ENCODE data around the gene HPSE. TPM values are rescaled to one million over a fixed set of nuclear protein-coding genes. Genes with fewer than 3 reads are reported as not detected.

Gene HPSE
- total RNA-seq, 1 donor from 2014 or later = 0.80 TPM

DNA sequence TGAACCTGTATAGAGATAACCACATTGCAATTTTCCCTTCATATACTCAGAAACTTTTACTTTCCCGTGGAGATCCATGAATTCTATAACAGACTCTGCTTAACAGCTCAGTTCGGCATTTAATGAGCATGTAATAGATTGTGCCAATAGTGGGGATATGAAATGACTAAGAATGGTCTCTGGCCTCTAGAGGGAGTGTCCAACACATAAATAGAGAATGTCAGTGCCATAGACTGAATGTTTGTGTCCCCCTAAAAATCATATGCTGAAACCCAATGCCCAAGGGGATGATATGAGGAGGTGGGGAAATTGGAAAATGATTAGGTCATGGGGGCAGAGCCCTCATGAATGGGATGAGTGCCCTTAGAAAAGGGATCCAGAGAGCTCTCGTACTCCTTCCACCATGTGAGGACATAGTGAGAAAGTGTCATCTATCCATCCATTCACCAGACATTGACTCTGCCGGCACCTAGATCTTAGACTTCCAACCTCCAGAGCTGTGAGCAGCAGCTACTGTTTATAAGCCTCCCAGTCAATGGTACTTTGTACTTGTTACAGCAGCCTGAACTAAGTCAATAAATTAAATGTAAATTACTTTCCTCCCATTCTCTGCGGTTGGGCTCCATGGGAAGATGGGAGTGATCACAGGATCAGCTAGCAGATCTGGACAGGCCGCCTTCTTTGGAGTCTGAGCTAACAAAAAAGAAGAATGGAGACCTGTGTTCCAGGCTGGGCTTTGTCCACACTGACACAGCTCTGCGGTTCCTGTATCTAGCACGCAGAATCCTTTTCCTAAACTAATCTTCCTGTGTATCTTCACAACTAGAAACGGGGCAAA, 28.1 kb upstream of the HPSE start:
- no peaks in the 10 kb centered on the region for H3K36me3 Mint-ChIP-seq
- no peaks in the 10 kb centered on the region for H3K9me3 Mint-ChIP-seq
- DNase-seq (ENCODE audit: low spot score in 2 of 2, unreplicated experiment in 2 of 2) = no peak
- no peak for TF ChIP-seq CTCF (IDR thresholded peaks at IDR 0.05; ENCODE audit: unreplicated experiment)
- H3K27me3 Mint-ChIP-seq (ENCODE audit: low read depth) = no peaks in the 10 kb centered on the region
- peak overlapping the region; percentile 81 for H3K27ac Mint-ChIP-seq
- H3K4me3 Mint-ChIP-seq = no peak overlapping the region
- H3K4me1 Mint-ChIP-seq = peaks cover 13% of the 10 kb centered on the region

- H3K4me3 Mint-ChIP-seq = no peak overlapping the region
- DNase-seq (ENCODE audit: low spot score in 2 of 2, unreplicated experiment in 2 of 2) = no peak
- TF ChIP-seq CTCF (IDR thresholded peaks at IDR 0.05; ENCODE audit: unreplicated experiment) = no peak
- H3K27ac Mint-ChIP-seq = no peak overlapping the region
- no peaks in the 10 kb centered on the region for H3K36me3 Mint-ChIP-seq
- no peaks in the 10 kb centered on the region for H3K27me3 Mint-ChIP-seq (ENCODE audit: low read depth)
- peaks cover 24% of the 10 kb centered on the region for H3K4me1 Mint-ChIP-seq
- H3K9me3 Mint-ChIP-seq = no peaks in the 10 kb centered on the region
Measured at GRCh38 chr4:83361416-83362103, 26.9 kb upstream of the HPSE start.

GRCh38 chr4:83360018-83360417, 25.4 kb upstream of the HPSE start:
- DNase-seq (ENCODE audit: low spot score in 2 of 2, unreplicated experiment in 2 of 2) = no peak
- Mint-ChIP-seq H3K27ac (no peak overlapping the region), H3K36me3 (no peaks in the 10 kb centered on the region), H3K4me1 (peaks cover 26% of the 10 kb centered on the region), H3K4me3 (no peak overlapping the region), H3K27me3 (ENCODE audit: low read depth) (no peaks in the 10 kb centered on the region), H3K9me3 (peaks cover 4% of the 10 kb centered on the region)
- no peak for TF ChIP-seq CTCF (IDR thresholded peaks at IDR 0.05; ENCODE audit: unreplicated experiment)

GRCh38 chr4:83358410-83358809, 23.8 kb upstream of the HPSE start:
- Mint-ChIP-seq H3K27ac (peak overlapping the region; percentile 72), H3K27me3 (ENCODE audit: low read depth) (no peaks in the 10 kb centered on the region), H3K4me3 (no peak overlapping the region), H3K4me1 (peaks cover 22% of the 10 kb centered on the region), H3K36me3 (no peaks in the 10 kb centered on the region), H3K9me3 (peaks cover 14% of the 10 kb centered on the region)
- DNase-seq (ENCODE audit: low spot score in 2 of 2, unreplicated experiment in 2 of 2) = no peak
- TF ChIP-seq CTCF (IDR thresholded peaks at IDR 0.05; ENCODE audit: unreplicated experiment) = no peak

DNA sequence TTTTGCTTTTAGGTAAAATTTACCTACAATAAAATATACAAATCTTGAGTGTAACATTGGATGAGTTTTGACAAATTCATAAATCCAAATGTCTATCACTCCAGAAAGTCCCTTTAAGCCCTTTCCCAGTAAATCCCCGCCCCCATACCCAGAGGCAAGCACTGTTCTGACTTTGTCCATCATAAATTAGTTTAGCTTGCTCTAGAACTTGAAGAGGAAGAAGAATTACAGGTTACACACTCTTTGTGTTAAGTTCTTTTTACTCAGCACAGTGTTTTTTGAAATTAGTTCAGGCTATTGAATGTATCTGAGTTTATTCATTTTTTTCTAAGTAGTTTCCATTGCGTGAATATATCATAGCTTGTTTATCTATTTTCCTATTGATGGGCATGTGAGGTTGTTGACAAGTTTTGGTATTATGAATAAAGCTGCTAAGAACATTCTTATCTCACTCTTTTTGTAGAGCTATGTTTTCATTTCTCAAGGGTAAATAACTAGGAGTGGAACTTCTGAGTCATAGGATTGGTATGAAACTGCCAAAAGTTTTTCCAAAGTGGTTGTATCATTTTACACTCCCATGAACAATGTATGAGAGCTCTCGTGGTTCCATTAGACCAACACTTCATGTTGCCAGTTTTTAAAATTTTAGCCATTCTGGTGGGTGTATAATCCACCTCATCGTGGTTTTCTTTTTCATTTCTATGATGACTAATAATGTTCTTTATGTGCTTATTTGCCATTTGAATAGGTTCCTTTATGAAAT, 22.4 kb upstream of the HPSE start:
- no peak overlapping the region for H3K4me3 Mint-ChIP-seq
- H3K4me1 Mint-ChIP-seq = peaks cover 15% of the 10 kb centered on the region
- H3K36me3 Mint-ChIP-seq = no peaks in the 10 kb centered on the region
- H3K27me3 Mint-ChIP-seq (ENCODE audit: low read depth) = no peaks in the 10 kb centered on the region
- no peak for TF ChIP-seq CTCF (IDR thresholded peaks at IDR 0.05; ENCODE audit: unreplicated experiment)
- H3K9me3 Mint-ChIP-seq = peaks cover 17% of the 10 kb centered on the region
- peak overlapping the region; percentile 90 for H3K27ac Mint-ChIP-seq
- DNase-seq (ENCODE audit: low spot score in 2 of 2, unreplicated experiment in 2 of 2) = no peak
